Breast epithelium (tissue), 3 donors: ENCODE measurements around the gene DISP3.

Experiments used
- CTCF ChIP-seq, 3 donors: fragments of 450-650 bp; IDR thresholded peaks; one replicate each; pipeline ENCODE4 v1.5.1; 2016 to 2017; ENCODE audit warnings: antibody characterized with exemption in 3 of 3, mild to moderate bottlenecking in 3 of 3, moderate library complexity in 3 of 3
- POLR2A ChIP-seq: fragments of 450-650 bp; IDR thresholded peaks from one replicate; pipeline ENCODE4 v1.6.1; 2016; ENCODE audit warnings: antibody characterized with exemption, mild to moderate bottlenecking, moderate library complexity
- POLR2AphosphoS5 ChIP-seq, 3 donors: sonication (generic); formaldehyde crosslinking; IDR thresholded peaks; one replicate each; pipeline ENCODE4 v1.6.1; 2017; ENCODE audit warnings: antibody characterized with exemption in 3 of 3

- TF ChIP-seq POLR2AphosphoS5 (IDR thresholded peaks at IDR 0.05) (no peak), CTCF (IDR thresholded peaks at IDR 0.05) (no peak), POLR2A (no peak)
Observed at GRCh38 chr1:11543392-11543791, 64.4 kb downstream of the DISP3 start.
